ENCODE data around the gene ARG2. TPM values are rescaled to one million over a fixed set of nuclear protein-coding genes. Genes with fewer than 3 reads are reported as not detected.

The ARG2 gene
- total RNA-seq, 2 donors from 2014 or later, result 31.9 to 565 TPM

- H3K4me1 ChIP-seq (replicated peaks), result no peaks in the 10 kb centered on the region
- H3K36me3 ChIP-seq, result no peaks in the 10 kb centered on the region
- no peak overlapping the region for H3K27ac ChIP-seq
- intact Hi-C loops (cut with DNase I), result no loop called here
- H3K9me3 ChIP-seq, result no peaks in the 10 kb centered on the region
- H3K27me3 ChIP-seq (replicated peaks; ENCODE audit: insufficient read depth), result no peaks in the 10 kb centered on the region
- TF ChIP-seq POLR2AphosphoS5 (IDR thresholded peaks at IDR 0.05) (no peak), CTCF (IDR thresholded peaks at IDR 0.05) (no peak), POLR2A (IDR thresholded peaks at IDR 0.05) (no peak)
- no peak for DNase-seq (ENCODE audit: low spot score)
- no peak overlapping the region for H3K4me3 ChIP-seq
- 88% methylated on average over 7 of the region's 7 CpGs for WGBS
Observed at GRCh38 chr14:67576216-67576955, 43.3 kb upstream of the ARG2 start.

- Histone ChIP-seq H3K4me3 (no peak overlapping the region), H3K4me1 (replicated peaks) (no peaks in the 10 kb centered on the region), H3K27me3 (replicated peaks; ENCODE audit: insufficient read depth) (no peaks in the 10 kb centered on the region), H3K36me3 (no peaks in the 10 kb centered on the region), H3K27ac (no peak overlapping the region), H3K9me3 (no peaks in the 10 kb centered on the region)
- TF ChIP-seq POLR2AphosphoS5 (IDR thresholded peaks at IDR 0.05) (no peak), CTCF (IDR thresholded peaks at IDR 0.05) (no peak), POLR2A (IDR thresholded peaks at IDR 0.05) (no peak)
- intact Hi-C loops (cut with DNase I), result no loop called here
- WGBS, result 85% methylated on average over 13 of the region's 13 CpGs
- DNase-seq (ENCODE audit: low spot score), result no peak
Observed at GRCh38 chr14:67577181-67577808, 42.4 kb upstream of the ARG2 start.

GRCh38 chr14:67577909-67578749, 41.6 kb upstream of the ARG2 start:
- TF ChIP-seq POLR2A (IDR thresholded peaks at IDR 0.05), result no peak
- no peak for TF ChIP-seq POLR2AphosphoS5 (IDR thresholded peaks at IDR 0.05)
- TF ChIP-seq CTCF (IDR thresholded peaks at IDR 0.05), result no peak
- Histone ChIP-seq H3K9me3 (no peaks in the 10 kb centered on the region), H3K4me1 (replicated peaks) (no peaks in the 10 kb centered on the region), H3K27ac (no peak overlapping the region), H3K36me3 (no peaks in the 10 kb centered on the region), H3K4me3 (no peak overlapping the region), H3K27me3 (replicated peaks; ENCODE audit: insufficient read depth) (no peaks in the 10 kb centered on the region)
- no peak for DNase-seq (ENCODE audit: low spot score)
- 91% methylated on average over 15 of the region's 16 CpGs for WGBS
- intact Hi-C loops (cut with DNase I), result no loop called here

GRCh38 chr14:67579040-67579439, 40.7 kb upstream of the ARG2 start:
- no peaks in the 10 kb centered on the region for H3K4me1 ChIP-seq (replicated peaks)
- no peaks in the 10 kb centered on the region for H3K36me3 ChIP-seq
- H3K27ac ChIP-seq, result no peak overlapping the region
- no peak overlapping the region for H3K4me3 ChIP-seq
- DNase-seq (ENCODE audit: low spot score), result no peak
- 88% methylated on average over 15 of the region's 15 CpGs for WGBS
- intact Hi-C loops (cut with DNase I), result no loop called here
- H3K9me3 ChIP-seq, result no peaks in the 10 kb centered on the region
- TF ChIP-seq POLR2AphosphoS5 (IDR thresholded peaks at IDR 0.05) (no peak), POLR2A (IDR thresholded peaks at IDR 0.05) (no peak), CTCF (IDR thresholded peaks at IDR 0.05) (no peak)
- no peaks in the 10 kb centered on the region for H3K27me3 ChIP-seq (replicated peaks; ENCODE audit: insufficient read depth)
